Breast epithelium (tissue), 4 donors: ENCODE data around the gene GORASP2. TPM values are rescaled to one million over a fixed set of nuclear protein-coding genes. Genes with fewer than 3 reads are reported as not detected.
A peak's percentile ranks its signal among the peaks of the same experiment; 100 is the strongest.
"Not testable (repeated sequence)": the region's sequence is repeated elsewhere in the genome, so short reads cannot be mapped to it uniquely, and the experiment has no call there.

Experiments
- DNase-seq, 2 donors: peaks; one replicate each; pipeline ENCODE4 v3.0.0-alpha.2; 2019; ENCODE audit warnings: low spot score in 2 of 2
- H3K27ac ChIP-seq, 2 donors: fragments of 200-600 bp; sonication (generic) in 1 of 2; one replicate each; pipeline ENCODE4 v1.5.1; 2016 to 2019; ENCODE audit warnings: mild to moderate bottlenecking in 1 of 2
- H3K27me3 ChIP-seq, 2 donors: fragments of 200-600 bp; sonication (generic) in 1 of 2; one replicate each; pipeline versions ENCODE4 v1.5.1 to v1.6.0; 2017 to 2019; ENCODE audit warnings: control low read depth in 1 of 2, mild to moderate bottlenecking in 1 of 2
- H3K36me3 ChIP-seq: fragments of 200-600 bp; one replicate; pipeline ENCODE4 v1.5.1; 2019
- H3K4me1 ChIP-seq, 2 donors: fragments of 200-600 bp; sonication (generic); one replicate each; pipeline ENCODE4 v1.5.1; 2016 to 2019; ENCODE audit warnings: control low read depth in 1 of 2
- H3K4me3 ChIP-seq, 3 donors: fragments of 200-600 bp; sonication (generic); 1 replicate in 2 of 3; 2 replicates in 1 of 3; pipeline ENCODE4 v1.5.1; 2016 to 2019; ENCODE audit warnings: mild to moderate bottlenecking in 3 of 3, moderate library complexity in 2 of 3
- H3K9me3 ChIP-seq, 2 donors: fragments of 200-600 bp; sonication (generic) in 1 of 2; one replicate each; pipeline ENCODE4 v1.5.1; 2016 to 2019; ENCODE audit warnings: control low read depth in 1 of 2
- CTCF ChIP-seq, 3 donors: fragments of 450-650 bp; IDR thresholded peaks; one replicate each; pipeline ENCODE4 v1.5.1; 2016 to 2017; ENCODE audit warnings: antibody characterized with exemption in 3 of 3, mild to moderate bottlenecking in 3 of 3, moderate library complexity in 3 of 3
- POLR2A ChIP-seq: fragments of 450-650 bp; IDR thresholded peaks from one replicate; pipeline ENCODE4 v1.6.1; 2016; ENCODE audit warnings: antibody characterized with exemption, mild to moderate bottlenecking, moderate library complexity
- POLR2AphosphoS5 ChIP-seq, 3 donors: sonication (generic); formaldehyde crosslinking; IDR thresholded peaks; one replicate each; pipeline ENCODE4 v1.6.1; 2017; ENCODE audit warnings: antibody characterized with exemption in 3 of 3
- intact Hi-C: fragments of 100-400 bp; cut with DNase I; formaldehyde crosslinking; loops from one replicate; pipeline ENCODE4 v1.15.1; 2023; ENCODE audit warnings: low total_unique reads
- total RNA-seq, 3 donors: library from RNA; depleted of rRNA; stranded (reverse); fragments of >200 nt; gene quantifications; one replicate each; pipeline ENCODE4 v1.1.0, GENCODE V29; 2016

Gene GORASP2
- total RNA-seq, 3 donors from 2014 or later: 31.4 to 56.5 (median 45.2) TPM

GRCh38 chr2:170895023-170895757, 33.9 kb upstream of the GORASP2 start:
- Histone ChIP-seq H3K36me3 (no peaks in the 10 kb centered on the region), H3K27me3 (no peaks in the 10 kb centered on the region), H3K4me3 (no peak overlapping the region), H3K4me1 (peaks cover 5 to 7% of the 10 kb centered on the region in 2 donors), H3K27ac (peak overlapping the region; percentile 9 to 43), H3K9me3 (no peaks in the 10 kb centered on the region)
- TF ChIP-seq POLR2AphosphoS5 (IDR thresholded peaks at IDR 0.05): no peak
- TF ChIP-seq POLR2A: no peak
- no peak for TF ChIP-seq CTCF (IDR thresholded peaks at IDR 0.05)
- intact Hi-C loops: loop anchor here (5.0 kb wide), 1 partner anchor 1027 kb away; the partner anchor contains the start of gene HAT1
- DNase-seq: no peak

GRCh38 chr2:170896622-170897021, 32.4 kb upstream of the GORASP2 start:
- no peak for DNase-seq
- no peaks in the 10 kb centered on the region for H3K27me3 ChIP-seq
- intact Hi-C loops: loop anchor here (5.0 kb wide), 1 partner anchor 1026 kb away; the partner anchor contains the start of gene HAT1
- H3K27ac ChIP-seq: no peak overlapping the region
- no peak overlapping the region for H3K4me3 ChIP-seq
- no peaks in the 10 kb centered on the region for H3K36me3 ChIP-seq
- peaks cover 5 to 7% of the 10 kb centered on the region in 2 donors for H3K4me1 ChIP-seq
- TF ChIP-seq CTCF (IDR thresholded peaks at IDR 0.05): no peak
- TF ChIP-seq POLR2A: no peak
- TF ChIP-seq POLR2AphosphoS5 (IDR thresholded peaks at IDR 0.05): no peak
- no peaks in the 10 kb centered on the region for H3K9me3 ChIP-seq

DNA sequence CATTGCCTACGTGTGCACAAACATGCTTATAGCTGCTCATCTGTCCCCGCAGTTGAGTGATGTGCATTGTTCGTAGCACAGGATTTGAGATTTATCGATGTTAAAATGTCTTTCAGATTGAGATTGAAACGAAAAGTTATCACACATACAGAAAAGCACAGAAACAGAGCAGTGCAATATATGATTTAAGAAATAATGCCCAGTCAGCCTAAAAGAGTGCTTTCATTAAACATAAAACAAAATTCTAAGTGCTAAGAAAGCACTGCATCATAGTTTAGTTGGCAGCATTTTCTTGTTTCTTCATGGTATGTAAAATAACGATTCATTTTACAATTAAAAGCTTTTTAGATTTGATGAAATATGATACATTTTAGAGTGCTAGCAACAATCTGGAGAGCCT, 31.9 kb upstream of the GORASP2 start:
- TF ChIP-seq POLR2A (no peak), CTCF (IDR thresholded peaks at IDR 0.05) (no peak), POLR2AphosphoS5 (IDR thresholded peaks at IDR 0.05) (no peak)
- H3K4me1 ChIP-seq: peaks cover 5 to 7% of the 10 kb centered on the region in 2 donors
- no peaks in the 10 kb centered on the region for H3K9me3 ChIP-seq
- H3K27ac ChIP-seq: no peak overlapping the region
- no peaks in the 10 kb centered on the region for H3K36me3 ChIP-seq
- no peak for DNase-seq
- intact Hi-C loops: loop anchor here (5.0 kb wide), 1 partner anchor 1025 kb away; the partner anchor contains the start of gene HAT1
- no peak overlapping the region for H3K4me3 ChIP-seq
- H3K27me3 ChIP-seq: no peaks in the 10 kb centered on the region

DNA sequence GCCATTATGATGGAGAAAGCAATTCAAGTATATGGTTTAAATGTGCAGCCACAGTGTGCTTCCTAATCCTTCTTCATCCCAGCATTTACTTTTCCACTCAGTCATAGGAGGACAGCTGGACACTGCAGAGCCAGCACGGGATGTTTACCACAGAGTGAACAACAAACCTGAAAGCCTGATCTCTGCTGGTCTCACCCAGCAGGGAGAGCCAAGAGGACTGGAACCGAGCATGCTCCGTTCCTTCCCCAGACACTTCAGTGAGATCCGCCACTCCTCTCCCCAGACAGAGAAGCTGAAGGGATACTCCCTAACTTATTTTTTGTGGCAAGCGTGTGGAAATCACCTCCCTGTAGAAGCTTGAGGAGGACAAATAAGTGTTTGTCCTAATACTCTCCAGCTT, 23.2 kb upstream of the GORASP2 start:
- no peak for DNase-seq
- intact Hi-C loops: no loop called here
- no peak for TF ChIP-seq POLR2AphosphoS5 (IDR thresholded peaks at IDR 0.05)
- TF ChIP-seq POLR2A: no peak
- no peak for TF ChIP-seq CTCF (IDR thresholded peaks at IDR 0.05)
- Histone ChIP-seq H3K9me3 (peaks cover 9 to 24% of the 10 kb centered on the region in 2 donors), H3K36me3 (no peaks in the 10 kb centered on the region), H3K4me3 (no peak overlapping the region), H3K27me3 (no peaks in the 10 kb centered on the region), H3K4me1 (no peaks in the 10 kb centered on the region), H3K27ac (no peak overlapping the region)

- no peak overlapping the region for H3K27ac ChIP-seq
- DNase-seq: no peak
- no peak for TF ChIP-seq POLR2AphosphoS5 (IDR thresholded peaks at IDR 0.05)
- TF ChIP-seq CTCF (IDR thresholded peaks at IDR 0.05): no peak
- no peak for TF ChIP-seq POLR2A
- intact Hi-C loops: no loop called here
- no peaks in the 10 kb centered on the region for H3K36me3 ChIP-seq
- H3K4me1 ChIP-seq: no peaks in the 10 kb centered on the region
- H3K9me3 ChIP-seq: peaks cover 46 to 63% of the 10 kb centered on the region in 2 donors
- no peak overlapping the region for H3K4me3 ChIP-seq
- no peaks in the 10 kb centered on the region for H3K27me3 ChIP-seq
Observed at GRCh38 chr2:170911314-170911889, 17.7 kb upstream of the GORASP2 start.

DNA sequence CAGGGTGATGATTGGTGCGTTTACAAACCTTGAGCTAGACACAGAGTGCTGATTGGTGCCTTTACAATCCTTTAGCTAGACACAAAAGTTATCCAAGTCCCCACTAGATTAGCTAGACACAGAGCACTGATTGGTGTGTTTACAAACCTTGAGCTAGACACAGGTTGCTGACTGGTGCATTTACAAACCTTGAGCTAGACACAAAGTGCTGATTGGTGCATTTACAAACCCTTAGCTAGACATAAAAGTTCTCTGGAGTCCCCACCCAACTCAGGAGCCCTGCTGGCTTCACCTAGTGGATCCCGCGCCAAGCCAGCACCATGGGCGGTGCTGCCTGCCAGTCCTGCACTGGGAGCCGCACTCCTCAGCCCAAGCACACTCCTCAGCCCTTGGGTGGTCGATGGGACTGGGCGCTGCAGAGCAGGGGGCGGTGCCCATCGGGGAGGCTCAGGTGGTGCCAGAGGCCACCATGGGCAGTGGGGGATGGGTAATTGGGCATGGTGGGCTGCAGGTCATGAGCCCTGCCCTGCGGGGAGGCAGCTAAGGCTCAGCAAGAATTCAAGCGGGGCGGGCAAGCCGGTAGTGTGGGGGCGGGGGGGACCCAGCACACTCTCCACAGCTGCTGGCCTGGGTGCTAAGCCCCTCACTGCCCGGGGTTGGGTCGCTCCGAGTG, 13.9 kb upstream of the GORASP2 start:
- H3K27me3 ChIP-seq, H3K36me3 ChIP-seq, H3K4me1 ChIP-seq, DNase-seq, H3K27ac ChIP-seq, intact Hi-C loops, H3K4me3 ChIP-seq: not testable (repeated sequence)
- peaks cover 61 to 67% of the 10 kb centered on the region in 2 donors for H3K9me3 ChIP-seq
